Measurements from ENCODE around the gene EHHADH.
A peak's percentile ranks its signal among the peaks of the same experiment; 100 is the strongest.
"Not testable (repeated sequence)": the region's sequence is repeated elsewhere in the genome, so short reads cannot be mapped to it uniquely, and the experiment has no call there.

The EHHADH gene

DNA sequence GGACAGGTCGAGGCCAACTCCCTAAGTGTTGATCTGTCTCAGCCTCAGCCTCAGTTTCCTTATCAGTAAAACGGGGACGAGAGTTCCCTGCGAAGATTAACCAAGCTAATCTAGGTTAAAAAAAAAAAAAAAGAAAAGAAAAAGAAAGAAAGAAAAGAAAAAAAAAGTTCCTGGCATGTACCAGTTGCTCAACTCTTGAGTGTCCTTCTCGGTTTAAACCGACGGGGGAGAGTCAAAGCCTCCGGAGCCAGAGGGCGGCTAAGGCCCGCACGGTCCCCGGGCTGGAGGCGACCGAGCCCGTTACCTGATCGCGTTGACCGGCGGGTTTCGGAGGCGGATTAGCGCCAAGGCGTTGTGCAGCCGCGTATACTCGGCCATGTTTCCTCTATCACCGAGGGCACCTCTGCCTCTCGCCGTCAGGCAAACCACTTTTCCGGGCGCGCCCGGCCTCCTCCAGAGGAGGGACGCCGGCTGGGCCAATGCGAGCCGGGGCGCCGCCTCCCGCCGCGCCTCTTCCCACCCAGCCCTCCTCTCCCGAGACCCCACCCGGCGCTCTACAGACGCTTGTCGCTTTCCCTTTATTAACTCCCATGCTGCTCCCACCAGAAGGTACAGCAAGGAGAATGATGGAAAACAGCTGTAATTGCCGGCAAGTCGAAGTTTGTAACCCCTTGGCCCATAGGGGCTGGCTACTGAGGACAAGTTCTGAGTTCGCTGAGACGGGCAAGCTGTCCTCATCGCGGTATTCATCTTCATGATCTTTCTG, at the start of gene EHHADH:
Gene EHHADH (minus strand): TSS at position 405 of the 766 bp plus-strand sequence. CDS start 27 bp downstream, at position 378.
- DNase-seq (ENCODE audit: low read depth in 2 of 2, low spot score in 1 of 2): peak; percentile 22 to 38

GRCh38 chr3:185299918-185300426, 46.1 kb upstream of the EHHADH start:
- DNase-seq (ENCODE audit: low read depth in 2 of 2, low spot score in 1 of 2): not testable (repeated sequence)

DNA sequence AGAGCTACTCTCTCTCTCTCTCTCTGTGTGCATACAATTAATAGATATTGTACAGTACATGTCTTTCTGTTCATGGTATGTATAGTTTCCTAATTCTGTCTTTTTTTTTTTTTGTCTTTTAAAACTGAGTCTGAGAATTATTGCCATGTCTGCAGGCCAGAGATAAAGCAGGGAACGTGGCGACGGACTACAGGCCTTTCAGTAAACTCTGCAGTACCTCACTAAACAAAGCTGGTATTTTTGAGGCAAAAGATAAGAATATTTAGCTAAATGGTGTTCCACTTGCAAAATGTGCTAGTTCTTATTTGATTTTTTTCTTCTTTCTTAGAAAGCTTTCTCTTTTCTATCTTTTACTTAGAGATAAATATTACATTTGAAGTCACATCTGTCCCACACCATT, 44.0 kb upstream of the EHHADH start:
- DNase-seq (ENCODE audit: low read depth in 2 of 2, low spot score in 1 of 2): no peak

DNA sequence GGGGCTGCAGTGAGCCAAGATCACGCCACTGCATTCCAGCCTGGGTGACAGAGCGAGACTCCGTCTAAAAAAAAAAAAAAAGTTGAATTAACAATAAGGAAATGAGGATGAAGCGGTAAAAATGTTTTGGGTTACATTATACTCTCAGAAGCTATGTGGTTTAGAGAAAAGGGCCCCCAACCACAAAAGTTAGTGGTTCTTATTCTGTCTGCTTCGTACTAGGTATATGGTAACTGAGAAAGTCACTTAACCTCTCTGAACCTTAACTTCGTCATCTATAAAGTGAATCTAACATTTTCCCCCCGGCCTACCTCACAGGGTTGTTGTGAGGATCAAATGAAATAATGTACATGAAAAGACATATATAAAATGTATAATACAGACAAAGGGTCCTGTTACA, 38.4 kb upstream of the EHHADH start:
- DNase-seq (ENCODE audit: low read depth in 2 of 2, low spot score in 1 of 2): no peak

GRCh38 chr3:185290266-185290665, 36.4 kb upstream of the EHHADH start:
- no peak for DNase-seq (ENCODE audit: low read depth in 2 of 2, low spot score in 1 of 2)

DNA sequence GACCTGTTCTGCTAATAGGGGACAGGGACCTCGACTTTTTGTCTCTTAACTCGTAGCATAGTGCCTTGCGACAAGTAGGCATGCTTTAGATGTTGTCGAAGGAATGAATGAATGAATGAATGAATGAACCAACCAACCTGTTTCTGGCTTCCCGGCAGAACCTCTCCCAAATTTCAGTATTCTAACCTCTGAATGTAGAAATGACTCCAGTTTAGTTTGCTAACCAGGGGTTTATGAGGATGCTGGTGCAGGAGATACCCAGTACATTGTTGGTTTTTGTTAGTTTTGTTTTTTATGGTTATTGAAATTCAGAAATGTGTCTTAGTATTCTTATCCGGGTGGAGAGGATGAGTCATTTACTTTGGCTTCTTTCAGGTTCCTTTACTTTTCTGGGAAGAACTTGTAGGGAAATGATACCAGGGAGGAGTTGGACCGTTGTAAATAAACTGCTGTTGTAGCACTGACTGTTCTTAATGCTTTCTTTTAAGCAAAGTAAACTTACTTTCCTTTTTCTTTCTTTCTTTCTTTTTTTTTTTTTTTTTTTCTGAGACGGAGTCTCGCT, 29.6 kb upstream of the EHHADH start:
- no peak for DNase-seq (ENCODE audit: low read depth in 2 of 2, low spot score in 1 of 2)

- peak; percentile 87 to 88 for DNase-seq (ENCODE audit: low read depth in 2 of 2, low spot score in 1 of 2)
Measured at GRCh38 chr3:185282696-185283373, 29.0 kb upstream of the EHHADH start.

GRCh38 chr3:185280572-185281365, 26.9 kb upstream of the EHHADH start:
- DNase-seq (ENCODE audit: low read depth in 2 of 2, low spot score in 1 of 2): no peak

DNA sequence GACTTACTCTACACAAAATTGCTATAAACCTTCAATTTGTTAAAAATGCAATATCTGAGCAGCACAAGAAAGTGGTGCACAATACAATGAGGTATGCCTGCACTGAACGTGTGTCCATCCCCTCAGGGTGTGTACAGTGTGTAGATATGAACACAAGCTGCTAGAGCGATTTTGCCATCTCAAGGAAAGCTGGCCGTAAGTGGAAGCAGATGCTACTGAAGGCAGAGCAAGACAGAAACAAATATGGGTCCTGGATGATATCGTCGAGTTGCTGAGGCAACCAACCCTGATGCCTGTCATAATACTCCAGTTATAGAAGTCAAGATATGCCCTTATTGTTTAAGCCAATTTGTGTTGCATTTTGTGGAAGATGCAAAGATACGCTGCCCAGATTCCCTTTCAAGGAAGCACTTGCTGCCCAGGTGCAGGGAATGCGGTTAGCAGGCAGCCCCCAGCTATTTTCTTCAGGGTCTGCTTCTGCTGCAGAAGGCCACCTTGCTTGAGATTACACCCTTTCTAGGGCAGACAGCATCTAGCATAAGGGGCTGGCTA, 25.8 kb upstream of the EHHADH start:
- DNase-seq (ENCODE audit: low read depth in 2 of 2, low spot score in 1 of 2): no peak

DNA sequence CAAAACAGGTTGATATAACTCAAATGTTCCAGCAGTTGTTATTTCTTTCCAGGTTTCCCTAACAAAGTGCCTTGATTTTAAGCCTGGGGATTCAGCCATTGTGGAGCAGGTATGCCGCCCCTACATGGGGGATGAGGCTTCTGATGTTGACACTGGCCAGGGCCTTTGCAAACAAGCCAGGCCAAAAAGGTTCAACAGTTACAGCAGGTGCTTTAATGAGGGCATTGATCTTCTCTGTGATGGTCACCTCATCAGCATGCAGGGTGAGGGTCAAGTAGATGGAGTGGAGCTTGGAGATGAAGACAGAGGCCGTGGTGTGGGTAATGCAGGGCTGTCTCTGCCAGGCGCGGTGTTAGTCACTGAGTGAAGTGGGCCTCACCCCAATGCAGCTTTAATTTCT, 22.6 kb upstream of the EHHADH start:
- no peak for DNase-seq (ENCODE audit: low read depth in 2 of 2, low spot score in 1 of 2)

DNA sequence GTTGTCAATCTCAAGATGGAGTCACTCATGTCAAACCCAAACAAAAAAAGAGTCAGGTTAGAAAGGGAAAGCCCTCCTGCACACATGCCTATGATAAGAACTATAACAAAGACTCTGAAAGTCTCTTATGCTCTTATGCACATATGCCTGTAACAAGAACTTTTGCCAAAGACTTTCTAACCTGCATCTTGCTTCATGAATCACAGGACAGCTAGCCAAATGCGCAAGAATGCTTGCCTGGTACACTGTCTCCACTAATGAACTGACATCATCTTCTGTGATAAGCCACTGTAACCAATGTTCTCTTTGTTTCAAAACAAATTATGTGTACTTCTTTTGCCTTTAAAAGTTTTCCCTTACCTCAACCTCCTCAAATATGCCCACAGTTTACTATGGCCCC, 18.2 kb upstream of the EHHADH start:
- DNase-seq (ENCODE audit: low read depth in 2 of 2, low spot score in 1 of 2): no peak

GRCh38 chr3:185270956-185271332, 17.1 kb upstream of the EHHADH start:
- DNase-seq (ENCODE audit: low read depth in 2 of 2, low spot score in 1 of 2): no peak

DNA sequence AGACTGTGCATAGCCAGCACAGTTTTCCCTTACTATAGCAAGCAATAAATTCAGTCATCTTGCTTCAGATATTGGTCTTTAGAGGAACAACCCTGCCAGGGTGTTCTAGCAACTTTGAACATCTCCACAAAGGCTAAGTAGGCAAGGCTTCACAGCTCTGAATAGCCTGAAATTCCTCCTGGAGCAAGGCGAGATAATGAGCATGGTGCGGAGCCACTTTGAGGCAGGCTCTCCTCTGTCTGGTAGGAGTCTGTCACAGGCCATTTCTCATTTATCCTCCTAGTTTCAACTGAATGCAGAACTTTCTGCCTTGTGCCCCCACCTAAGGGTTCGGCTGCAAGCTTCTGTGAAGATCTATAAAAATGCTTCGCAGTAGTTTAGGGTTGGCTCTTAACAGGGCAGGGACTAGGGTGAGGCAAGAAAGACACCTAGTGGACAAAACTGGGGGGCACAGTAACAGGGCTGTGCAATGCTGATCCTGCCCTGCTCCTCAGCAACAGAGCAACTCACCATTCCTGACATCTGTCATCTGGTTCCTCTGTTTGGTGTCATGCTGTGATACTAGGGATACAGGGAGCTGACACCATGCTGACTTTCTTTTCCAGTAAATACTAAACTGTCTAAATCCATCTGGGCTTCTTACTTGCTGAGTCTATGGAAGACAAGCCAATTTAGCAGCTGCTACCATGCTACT, 16.6 kb upstream of the EHHADH start:
- DNase-seq (ENCODE audit: low read depth in 2 of 2, low spot score in 1 of 2): no peak

- no peak for DNase-seq (ENCODE audit: low read depth in 2 of 2, low spot score in 1 of 2)
Measured at GRCh38 chr3:185268194-185268962, 14.5 kb upstream of the EHHADH start.

GRCh38 chr3:185267193-185267592, 13.3 kb upstream of the EHHADH start:
- no peak for DNase-seq (ENCODE audit: low read depth in 2 of 2, low spot score in 1 of 2)

DNA sequence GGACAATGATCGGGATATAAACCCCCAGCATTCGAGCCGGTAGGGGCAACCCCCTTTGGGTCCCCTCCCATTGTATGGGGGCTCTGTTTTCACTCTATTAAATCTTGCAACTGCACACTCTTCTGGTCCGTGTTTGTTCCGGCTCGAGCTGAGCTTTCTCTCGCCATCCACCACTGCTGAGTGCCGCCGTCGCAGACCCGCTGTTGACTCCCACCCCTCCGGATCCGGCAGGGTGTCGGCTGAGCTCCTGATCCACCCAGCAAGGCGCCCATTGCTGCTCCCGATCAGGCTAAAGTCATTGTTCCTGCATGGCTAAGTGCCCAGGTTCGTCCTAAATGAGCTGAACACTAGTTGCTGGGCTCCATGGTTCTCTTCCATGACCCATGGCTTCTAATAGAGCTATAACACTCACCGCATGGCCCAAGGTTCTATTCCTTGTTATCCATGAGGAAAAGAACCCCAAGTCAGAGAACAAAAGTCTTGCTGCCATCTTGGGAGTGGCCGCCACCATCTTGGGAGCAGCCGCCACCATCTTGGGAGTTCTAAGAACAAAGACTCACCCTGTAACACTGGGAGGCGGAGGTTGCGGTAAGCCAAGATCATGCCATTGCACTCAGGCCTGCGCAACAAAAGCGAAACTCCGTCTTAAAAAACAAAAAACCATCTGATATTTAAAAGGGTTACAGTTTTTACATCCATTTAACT, 11.2 kb upstream of the EHHADH start:
- no peak for DNase-seq (ENCODE audit: low read depth in 2 of 2, low spot score in 1 of 2)

DNA sequence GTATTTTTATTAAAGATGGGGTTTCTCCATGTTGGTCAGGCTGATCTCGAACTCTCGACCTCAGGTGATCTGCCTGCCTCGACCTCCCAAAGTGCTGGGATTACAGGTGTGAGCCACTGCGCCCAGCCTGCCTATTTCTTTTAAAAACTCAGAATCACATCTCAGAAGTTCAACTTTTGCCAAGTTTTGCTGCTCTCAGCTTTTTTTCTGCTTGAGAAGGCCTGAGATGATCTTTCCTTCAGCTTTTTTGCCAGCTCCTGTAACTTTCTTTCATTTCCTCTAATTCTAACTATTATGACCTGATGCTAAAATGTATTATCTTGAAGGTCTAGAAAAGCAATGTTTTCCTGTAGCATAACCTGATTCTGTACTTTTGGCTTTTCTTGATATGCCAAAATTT, 9.6 kb upstream of the EHHADH start:
- DNase-seq (ENCODE audit: low read depth in 2 of 2, low spot score in 1 of 2): no peak

GRCh38 chr3:185257334-185257733, 3.5 kb upstream of the EHHADH start:
- DNase-seq (ENCODE audit: low read depth in 2 of 2, low spot score in 1 of 2): no peak

GRCh38 chr3:185254799-185255198, 950 bp upstream of the EHHADH start:
- no peak for DNase-seq (ENCODE audit: low read depth in 2 of 2, low spot score in 1 of 2)

Data from stimulated activated CD8-positive, alpha-beta memory T cell treated with anti-CD3 and anti-CD28 coated beads, Interleukin-4, amount 100 ng/mL, for 1 hour (primary cell).